A549 treated with RU486 at 1 μM for 4 hours (cell line): ENCODE results near the gene KRTAP10-7. TPM values are rescaled to one million over a fixed set of nuclear protein-coding genes. Genes with fewer than 3 reads are reported as not detected.

Experiments used
- total RNA-seq: library from RNA; stranded (reverse); fragments of 200-300 nt; extraction: Qiagen RNA extraction; gene quantifications from 5 replicates; pipeline ENCODE4 v1.2.3, GENCODE V29; 2022; ENCODE audit warnings: low read depth

Gene KRTAP10-7, protein sequence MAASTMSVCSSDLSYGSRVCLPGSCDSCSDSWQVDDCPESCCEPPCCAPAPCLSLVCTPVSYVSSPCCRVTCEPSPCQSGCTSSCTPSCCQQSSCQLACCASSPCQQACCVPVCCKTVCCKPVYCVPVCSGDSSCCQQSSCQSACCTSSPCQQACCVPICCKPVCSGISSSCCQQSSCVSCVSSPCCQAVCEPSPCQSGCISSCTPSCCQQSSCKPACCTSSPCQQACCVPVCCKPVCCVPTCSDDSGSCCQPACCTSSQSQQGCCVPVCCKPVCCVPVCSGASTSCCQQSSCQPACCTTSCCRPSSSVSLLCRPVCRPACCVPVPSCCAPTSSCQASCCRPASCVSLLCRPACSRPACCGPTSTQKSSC
- not detected in 5 replicates for total RNA-seq

DNA sequence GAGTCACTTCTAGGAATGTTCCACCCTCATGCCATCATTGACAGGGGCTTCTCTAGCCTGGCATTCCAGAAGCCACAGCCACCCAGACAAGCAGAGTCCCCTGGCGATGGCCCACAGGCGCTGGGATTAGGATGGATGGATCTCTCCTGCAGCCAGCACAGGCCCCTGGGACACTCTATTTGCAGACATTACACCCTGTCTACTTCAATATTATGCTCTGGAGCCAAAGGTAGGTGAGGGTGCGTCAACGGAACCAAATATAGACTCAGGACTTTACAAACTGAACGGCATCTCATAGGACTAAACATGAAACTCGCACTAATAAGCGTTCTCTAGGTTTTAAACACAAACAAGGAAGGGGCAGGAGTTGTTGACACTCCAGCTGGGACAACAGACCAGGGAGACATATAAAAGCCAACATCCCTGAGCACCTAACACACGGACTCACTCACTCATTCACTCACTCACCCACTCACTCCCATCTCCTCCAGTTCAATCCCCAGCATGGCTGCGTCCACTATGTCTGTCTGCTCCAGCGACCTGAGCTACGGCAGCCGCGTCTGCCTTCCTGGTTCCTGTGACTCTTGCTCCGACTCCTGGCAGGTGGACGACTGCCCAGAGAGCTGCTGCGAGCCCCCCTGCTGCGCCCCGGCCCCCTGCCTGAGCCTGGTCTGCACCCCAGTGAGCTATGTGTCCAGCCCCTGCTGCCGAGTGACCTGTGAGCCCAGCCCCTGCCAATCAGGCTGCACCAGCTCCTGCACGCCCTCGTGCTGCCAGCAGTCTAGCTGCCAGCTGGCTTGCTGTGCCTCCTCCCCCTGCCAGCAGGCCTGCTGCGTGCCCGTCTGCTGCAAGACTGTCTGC, at the start of gene KRTAP10-7:
Gene KRTAP10-7, plus strand, starts transcription at position 480 of the 861 bp plus-strand sequence. Its CDS starts 25 bp downstream, at position 505.

DNA sequence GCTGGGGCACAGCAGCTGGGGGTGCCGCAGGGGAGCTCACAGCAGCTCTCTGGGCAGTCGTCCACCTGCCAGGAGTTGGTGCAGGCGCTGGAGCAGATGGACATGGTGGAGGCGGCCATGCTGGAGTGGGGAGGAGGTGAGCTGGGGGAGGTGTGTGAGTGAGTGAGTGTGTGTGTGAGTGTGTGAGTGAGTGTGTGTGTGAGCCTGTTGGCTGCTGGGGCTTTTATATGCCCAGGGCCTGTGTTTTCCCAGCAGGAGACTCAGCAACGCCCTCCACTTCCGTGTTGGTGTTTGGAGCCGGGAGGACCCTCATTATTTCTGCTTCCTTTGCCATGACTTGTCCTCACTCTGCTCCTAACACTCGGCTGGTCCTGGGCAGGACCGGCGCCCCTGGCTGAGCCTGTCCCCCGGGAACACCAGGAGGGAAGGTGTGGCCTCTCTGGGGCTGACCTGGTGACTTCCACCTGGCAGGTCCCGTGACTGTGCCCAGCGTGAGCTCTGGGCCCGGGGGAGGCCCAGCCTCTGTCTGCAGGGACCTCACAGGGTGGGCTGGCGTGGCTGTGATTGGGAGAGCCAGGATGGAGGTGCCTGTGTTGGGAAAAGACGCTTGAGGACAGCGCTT, 48.9 kb upstream of the KRTAP10-7 start, which contains the start of gene KRTAP10-2:
Gene KRTAP10-2, minus strand, starts transcription at position 166 of the 622 bp plus-strand sequence. Its CDS starts 47 bp downstream, at position 119.

DNA sequence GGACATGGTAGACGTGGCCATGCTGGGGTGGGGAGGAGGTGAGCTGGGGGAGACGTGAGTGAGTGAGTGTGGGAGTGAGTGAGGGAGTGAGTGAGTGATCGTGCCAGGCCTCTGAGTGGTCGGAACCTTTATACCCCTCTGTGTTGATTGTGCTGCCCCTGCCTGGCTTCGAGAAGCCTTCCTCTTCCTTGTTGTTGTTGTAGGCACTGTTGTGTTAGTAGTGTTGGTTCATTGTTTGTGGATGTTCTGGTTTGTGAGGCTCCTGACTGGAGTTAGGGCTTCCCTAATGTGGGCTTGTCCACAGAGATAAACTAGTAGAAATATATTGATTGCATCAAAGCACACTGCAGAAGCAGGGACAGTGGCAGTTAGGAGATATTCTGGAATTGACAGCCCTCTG, 41.7 kb upstream of the KRTAP10-7 start, which contains the start of gene KRTAP10-3:
Gene KRTAP10-3, minus strand, starts transcription at position 101 of the 400 bp plus-strand sequence. Its CDS starts 80 bp downstream, at position 21.

DNA sequence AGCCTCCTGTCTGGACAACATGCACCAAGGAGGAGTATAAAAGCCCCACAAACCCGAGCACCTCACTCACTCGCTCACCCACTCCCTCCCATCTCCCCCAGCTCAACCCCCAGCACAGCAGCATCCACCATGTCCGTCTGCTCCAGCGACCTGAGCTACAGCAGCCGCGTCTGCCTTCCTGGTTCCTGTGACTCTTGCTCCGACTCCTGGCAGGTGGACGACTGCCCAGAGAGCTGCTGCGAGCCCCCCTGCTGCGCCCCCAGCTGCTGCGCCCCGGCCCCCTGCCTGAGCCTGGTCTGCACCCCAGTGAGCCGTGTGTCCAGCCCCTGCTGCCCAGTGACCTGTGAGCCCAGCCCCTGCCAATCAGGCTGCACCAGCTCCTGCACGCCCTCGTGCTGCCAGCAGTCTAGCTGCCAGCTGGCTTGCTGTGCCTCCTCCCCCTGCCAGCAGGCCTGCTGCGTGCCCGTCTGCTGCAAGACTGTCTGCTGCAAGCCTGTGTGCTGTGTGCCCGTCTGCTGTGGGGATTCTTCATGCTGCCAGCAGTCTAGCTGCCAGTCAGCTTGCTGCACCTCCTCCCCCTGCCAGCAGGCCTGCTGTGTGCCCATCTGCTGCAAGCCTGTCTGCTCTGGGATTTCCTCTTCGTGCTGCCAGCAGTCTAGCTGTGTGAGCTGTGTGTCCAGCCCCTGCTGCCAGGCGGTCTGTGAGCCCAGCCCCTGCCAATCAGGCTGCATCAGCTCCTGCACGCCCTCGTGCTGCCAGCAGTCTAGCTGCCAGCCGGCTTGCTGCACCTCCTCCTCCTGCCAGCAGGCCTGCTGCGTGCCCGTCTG, 26.6 kb upstream of the KRTAP10-7 start, which contains the start of gene KRTAP10-4:
Gene KRTAP10-4, plus strand, starts transcription at position 100 of the 827 bp plus-strand sequence. Its CDS starts 30 bp downstream, at position 130.

DNA sequence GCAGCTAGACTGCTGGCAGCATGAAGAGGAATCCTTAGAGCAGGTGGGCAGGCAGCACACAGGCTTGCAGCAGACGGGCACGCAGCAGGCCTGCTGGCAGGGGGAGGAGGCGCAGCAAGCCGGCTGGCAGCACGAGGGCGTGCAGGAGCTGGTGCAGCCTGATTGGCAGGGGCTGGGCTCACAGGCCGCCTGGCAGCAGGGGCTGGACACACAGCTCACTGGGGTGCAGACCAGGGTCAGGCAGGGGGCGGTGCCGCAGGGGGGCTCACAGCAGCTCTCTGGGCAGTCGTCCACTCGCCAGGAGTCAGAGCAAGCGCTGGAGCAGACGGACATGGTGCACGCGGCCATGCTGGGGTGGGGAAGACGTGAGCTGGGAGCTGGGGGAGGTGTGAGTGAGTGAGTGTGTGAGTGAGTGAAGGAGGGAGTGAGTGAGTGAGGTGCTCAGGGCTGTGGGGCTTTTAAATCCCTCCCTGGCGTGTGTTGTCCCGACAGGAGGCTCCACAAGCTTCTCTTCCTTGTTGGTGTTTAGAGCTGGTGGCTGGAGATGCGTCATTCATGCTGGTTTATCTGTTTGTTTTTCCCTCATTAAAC, 20.1 kb upstream of the KRTAP10-7 start, which contains the start of gene KRTAP10-5:
Gene KRTAP10-5, minus strand, starts transcription at position 374 of the 591 bp plus-strand sequence. Its CDS starts 26 bp downstream, at position 348.

GRCh38 chr21:44592446-44593311, 7.7 kb upstream of the KRTAP10-7 start, which contains the start of gene KRTAP10-6:
Gene KRTAP10-6, minus strand, starts transcription at chr21:44592505. Its CDS starts 21 bp downstream, at chr21:44592484.

DNA sequence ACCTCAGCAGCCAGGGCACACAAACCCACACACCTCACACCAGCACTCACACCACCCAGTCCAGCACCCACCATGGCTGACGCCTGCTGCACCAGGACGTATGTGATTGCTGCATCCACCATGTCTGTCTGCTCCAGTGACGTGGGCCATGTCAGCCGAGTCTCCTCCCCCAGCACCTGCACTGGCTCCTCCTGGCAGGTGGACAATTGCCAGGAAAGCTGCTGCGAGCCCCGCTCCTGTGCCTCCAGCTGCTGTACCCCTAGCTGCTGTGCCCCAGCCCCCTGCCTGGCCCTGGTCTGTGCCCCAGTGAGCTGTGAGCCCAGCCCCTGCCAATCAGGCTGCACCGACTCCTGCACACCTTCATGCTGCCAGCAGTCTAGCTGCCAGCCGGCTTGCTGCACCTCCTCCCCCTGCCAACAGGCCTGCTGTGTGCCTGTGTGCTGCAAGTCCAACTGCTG, 11.7 kb downstream of the KRTAP10-7 start, which contains the start of gene KRTAP10-8:
Gene KRTAP10-8, plus strand, starts transcription at position 51 of the 458 bp plus-strand sequence. Its CDS starts 22 bp downstream, at position 73.

DNA sequence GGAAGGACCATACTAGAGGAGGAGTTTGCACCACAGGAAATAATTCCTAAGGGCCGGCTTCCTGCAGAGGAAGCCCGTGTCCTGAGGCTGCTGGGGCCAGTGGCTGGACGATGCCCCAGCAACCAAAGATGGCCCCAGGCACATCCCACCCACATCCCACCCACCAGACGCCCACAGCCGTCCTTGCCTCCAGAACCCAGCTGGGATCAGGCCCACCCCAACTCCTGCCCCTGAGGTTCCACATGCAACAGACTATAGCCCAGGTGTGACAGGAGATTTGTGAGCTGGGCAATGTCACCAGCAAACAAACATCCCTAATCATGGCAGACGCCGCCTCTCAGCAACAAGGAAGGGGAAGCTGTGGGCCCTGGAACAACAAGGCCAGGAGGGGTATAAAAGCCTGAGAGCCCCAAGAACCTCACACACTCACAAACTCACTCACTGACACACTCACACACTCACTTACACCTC, 26.3 kb downstream of the KRTAP10-7 start, which contains the start of gene KRTAP10-9:
Gene KRTAP10-9, plus strand, starts transcription at position 421 of the 471 bp plus-strand sequence. CDS start 79 bp downstream, outside the sequence.

GRCh38 chr21:44637018-44637850, 36.8 kb downstream of the KRTAP10-7 start, which contains the start of gene KRTAP10-10:
Gene KRTAP10-10, plus strand, starts transcription at chr21:44637356. Its CDS starts 62 bp downstream, at chr21:44637418.

GRCh38 chr21:44646366-44647221, 46.2 kb downstream of the KRTAP10-7 start, which contains the start of gene KRTAP10-11:
Gene KRTAP10-11, plus strand, starts transcription at chr21:44646414. Its CDS starts 45 bp downstream, at chr21:44646459.

Other genes with a start within 250 kb of the KRTAP10-7 start
- 5.2 to 10.6 TPM (median 8.9 TPM) in 5 replicates for gene TRPM2, start 247.0 kb upstream of the KRTAP10-7 start, total RNA-seq
- 1.0 to 2.1 TPM (median 1.6 TPM) in 5 replicates for gene LRRC3, start 145.1 kb upstream of the KRTAP10-7 start, total RNA-seq
- not detected in 5 replicates for gene KRTAP10-1, start 60.4 kb upstream of the KRTAP10-7 start, total RNA-seq
- not detected in 5 replicates for gene KRTAP10-2, start 49.1 kb upstream of the KRTAP10-7 start, total RNA-seq
- gene KRTAP10-3, start 41.8 kb upstream of the KRTAP10-7 start, total RNA-seq, result not detected in 5 replicates
- gene KRTAP10-4, start 26.9 kb upstream of the KRTAP10-7 start, total RNA-seq, result not detected in 5 replicates
- gene KRTAP10-5, start 20.0 kb upstream of the KRTAP10-7 start, total RNA-seq, result not detected in 5 replicates
- gene KRTAP10-6, start 8.1 kb upstream of the KRTAP10-7 start, total RNA-seq, result not detected in 5 replicates
- gene KRTAP10-8, start 11.5 kb downstream of the KRTAP10-7 start, total RNA-seq, result not detected in 5 replicates
- gene KRTAP10-9, start 26.5 kb downstream of the KRTAP10-7 start, total RNA-seq, result not detected in 5 replicates
- not detected in 5 replicates for gene KRTAP10-10, start 36.8 kb downstream of the KRTAP10-7 start, total RNA-seq
- gene KRTAP10-11, start 45.8 kb downstream of the KRTAP10-7 start, total RNA-seq, result not detected in 5 replicates
- gene KRTAP12-4, start 54.1 kb downstream of the KRTAP10-7 start, total RNA-seq, result not detected in 5 replicates
- gene KRTAP12-3, start 57.3 kb downstream of the KRTAP10-7 start, total RNA-seq, result not detected in 5 replicates
- not detected in 5 replicates for gene KRTAP12-2, start 66.3 kb downstream of the KRTAP10-7 start, total RNA-seq
- not detected in 5 replicates for gene KRTAP12-1, start 81.6 kb downstream of the KRTAP10-7 start, total RNA-seq
- gene KRTAP10-12, start 96.6 kb downstream of the KRTAP10-7 start, total RNA-seq, result not detected in 5 replicates
- not detected in 5 replicates for gene TSPEAR, start 111.0 kb downstream of the KRTAP10-7 start, total RNA-seq
- gene UBE2G2, start 201.2 kb downstream of the KRTAP10-7 start, total RNA-seq, result 29.2 to 37.0 TPM (median 35.4 TPM) in 5 replicates
- 43.1 to 72.9 TPM (median 70.5 TPM) in 5 replicates for gene SUMO3, start 217.5 kb downstream of the KRTAP10-7 start, total RNA-seq